Gastroesophageal sphincter (tissue), 3 donors: ENCODE results near the gene ARHGEF2.

ENCODE experiments used
- POLR2A ChIP-seq, 2 donors: fragments of 450-650 bp; IDR thresholded peaks; one replicate each; pipeline ENCODE4 v1.6.1; 2017; ENCODE audit warnings: antibody characterized with exemption in 2 of 2, mild to moderate bottlenecking in 2 of 2, moderate library complexity in 1 of 2
- POLR2AphosphoS5 ChIP-seq: sonication (generic); formaldehyde crosslinking; IDR thresholded peaks from one replicate; pipeline ENCODE4 v1.6.1; 2017; ENCODE audit warnings: antibody characterized with exemption
- TF ChIP-seq, protein P1 (sequence below), 4 experiments: fragments of 200-600 bp in 2 of 4; fragments of 450-650 bp in 2 of 4; sonication (generic) in 1 of 4; IDR thresholded peaks; one replicate each; pipeline ENCODE4 v1.5.1; 2017 to 2019; ENCODE audit warnings: antibody characterized with exemption in 4 of 4, mild to moderate bottlenecking in 2 of 4, moderate library complexity in 2 of 4

DNA sequence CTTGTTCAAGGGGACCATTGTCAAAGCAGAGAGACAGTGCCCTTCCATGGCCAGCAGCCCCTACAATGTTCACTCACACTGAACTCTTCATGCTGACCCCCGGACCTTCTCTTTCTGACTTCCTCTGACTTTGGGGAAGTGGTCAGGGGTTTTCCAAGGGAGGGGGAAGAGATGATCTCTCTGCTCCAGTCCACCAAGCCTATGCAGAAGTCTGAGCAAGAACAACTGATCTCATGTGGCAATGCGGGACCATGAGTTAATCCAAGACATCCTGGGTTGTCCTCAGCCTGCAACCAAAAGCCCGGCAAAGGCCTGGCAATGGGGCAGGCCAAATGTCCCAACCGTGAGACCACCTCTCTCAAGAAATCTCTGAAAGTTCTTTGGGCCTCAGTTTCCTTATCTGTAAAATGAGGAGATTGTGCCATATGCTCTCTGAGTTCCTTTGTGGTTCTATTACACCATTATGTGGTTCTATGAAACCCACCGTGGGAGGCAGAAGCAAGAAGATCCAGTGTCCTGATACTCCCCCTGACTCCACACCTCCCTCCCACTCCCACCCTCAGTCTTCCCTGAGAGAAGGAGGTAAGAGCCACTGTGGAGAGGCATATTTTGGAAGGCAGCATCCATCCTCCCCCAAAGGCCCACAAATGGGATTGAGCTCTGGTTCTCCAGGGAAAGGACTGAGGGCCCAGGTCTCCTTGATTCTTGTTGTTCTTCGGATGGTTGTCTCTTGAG lies 11.8 kb upstream of the ARHGEF2 start:
- TF ChIP-seq POLR2AphosphoS5, result no peak
- TF ChIP-seq, protein P1, sequence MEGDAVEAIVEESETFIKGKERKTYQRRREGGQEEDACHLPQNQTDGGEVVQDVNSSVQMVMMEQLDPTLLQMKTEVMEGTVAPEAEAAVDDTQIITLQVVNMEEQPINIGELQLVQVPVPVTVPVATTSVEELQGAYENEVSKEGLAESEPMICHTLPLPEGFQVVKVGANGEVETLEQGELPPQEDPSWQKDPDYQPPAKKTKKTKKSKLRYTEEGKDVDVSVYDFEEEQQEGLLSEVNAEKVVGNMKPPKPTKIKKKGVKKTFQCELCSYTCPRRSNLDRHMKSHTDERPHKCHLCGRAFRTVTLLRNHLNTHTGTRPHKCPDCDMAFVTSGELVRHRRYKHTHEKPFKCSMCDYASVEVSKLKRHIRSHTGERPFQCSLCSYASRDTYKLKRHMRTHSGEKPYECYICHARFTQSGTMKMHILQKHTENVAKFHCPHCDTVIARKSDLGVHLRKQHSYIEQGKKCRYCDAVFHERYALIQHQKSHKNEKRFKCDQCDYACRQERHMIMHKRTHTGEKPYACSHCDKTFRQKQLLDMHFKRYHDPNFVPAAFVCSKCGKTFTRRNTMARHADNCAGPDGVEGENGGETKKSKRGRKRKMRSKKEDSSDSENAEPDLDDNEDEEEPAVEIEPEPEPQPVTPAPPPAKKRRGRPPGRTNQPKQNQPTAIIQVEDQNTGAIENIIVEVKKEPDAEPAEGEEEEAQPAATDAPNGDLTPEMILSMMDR (IDR thresholded peaks at IDR 0.05), result no peak
- no peak for TF ChIP-seq POLR2A (IDR thresholded peaks at IDR 0.05)
